A673 (cell line): Measurements from ENCODE around the gene FAM120B. TPM values are rescaled to one million over a fixed set of nuclear protein-coding genes. Genes with fewer than 3 reads are reported as not detected.

Experiments
- BruUV-seq: library from RNA; stranded (reverse); fragments of 400-500 nt; replicated peaks from 2 replicates; lab custom pipeline; 2021; lab: Mats Ljungman, UMichigan
- CTCF ChIA-PET: fragments of 300-600 bp; sonication (Branson Sonifier 250); formaldehyde crosslinking; loops from one replicate; lab custom pipeline; 2022; ENCODE audit warnings: antibody characterized with exemption; lab: Charles Lee
- POLR2A ChIA-PET: fragments of 300-600 bp; sonication (Branson Sonifier 250); formaldehyde crosslinking; loops from one replicate; lab custom pipeline; 2022; ENCODE audit warnings: antibody characterized with exemption; ENCODE audit not compliant: low non-redundant PET; lab: Charles Lee
- DNase-seq: peaks from one replicate; pipeline ENCODE4 v3.0.0-alpha.2; 2015; ENCODE audit warnings: low spot score
- H3K27ac ChIP-seq: fragments of 200-600 bp; sonication (generic); 2 replicates; pipeline ENCODE4 v1.5.1; 2016; ENCODE audit warnings: mixed run types, low read depth, mild to moderate bottlenecking, mixed read lengths, antibody characterized with exemption, low read length; ENCODE audit not compliant: poor library complexity, severe bottlenecking
- H3K27me3 ChIP-seq: fragments of 200-600 bp; sonication (generic); replicated peaks from 2 replicates; pipeline ENCODE4 v1.6.1; 2017; ENCODE audit warnings: mixed run types, low read depth, mild to moderate bottlenecking, mixed read lengths, antibody characterized with exemption, low read length; ENCODE audit not compliant: insufficient read depth, poor library complexity
- H3K36me3 ChIP-seq: fragments of 200-600 bp; sonication (generic); 2 replicates; pipeline ENCODE4 v1.6.1; 2016; ENCODE audit warnings: mixed run types, mild to moderate bottlenecking, mixed read lengths, antibody characterized with exemption, low read length; ENCODE audit not compliant: insufficient read depth, poor library complexity, severe bottlenecking
- H3K4me1 ChIP-seq: fragments of 200-600 bp; sonication (generic); 2 replicates; pipeline ENCODE4 v1.6.1; 2017; ENCODE audit warnings: mixed run types, mild to moderate bottlenecking, mixed read lengths, antibody characterized with exemption, low read length; ENCODE audit not compliant: insufficient read depth, poor library complexity, severe bottlenecking
- H3K4me3 ChIP-seq: fragments of 200-600 bp; sonication (generic); 2 replicates; pipeline ENCODE4 v1.5.1; 2016; ENCODE audit warnings: low read depth, mixed run types, mild to moderate bottlenecking, mixed read lengths, low read length; ENCODE audit not compliant: poor library complexity, severe bottlenecking
- H3K9me3 ChIP-seq: fragments of 200-600 bp; sonication (generic); 2 replicates; pipeline ENCODE4 v1.6.1; 2016; ENCODE audit warnings: mixed run types, low read depth, mild to moderate bottlenecking, mixed read lengths, antibody characterized with exemption, low read length; ENCODE audit not compliant: poor library complexity, severe bottlenecking
- EZH2 ChIP-seq: fragments of 200-600 bp; sonication (generic); IDR thresholded peaks from 2 replicates; pipeline ENCODE4 v1.6.1; 2017; ENCODE audit warnings: borderline replicate concordance, low read depth, mild to moderate bottlenecking, mixed read lengths, antibody characterized with exemption, low read length; ENCODE audit not compliant: poor library complexity, severe bottlenecking
- intact Hi-C: fragments of 100-400 bp; cut with micrococcal nuclease; formaldehyde crosslinking; loops from one replicate; pipeline ENCODE4 v1.10.0; 2022; ENCODE audit not compliant: unreplicated experiment
- total RNA-seq: library from RNA; stranded (reverse); gene quantifications from 2 replicates; pipeline ENCODE4 v1.2.3, GENCODE V29; 2021
- TF ChIP-seq, protein P1 (sequence below): fragments of 300-800, 200-600 bp; sonication (generic); conservative IDR thresholded peaks from 2 replicates; pipeline ENCODE4 v1.5.1; 2017; ENCODE audit warnings: low read depth, mild to moderate bottlenecking, antibody characterized with exemption, low read length, moderate library complexity, mixed read lengths

FAM120B gene
- total RNA-seq, 1 experiment from 2014 or later: 31.6 TPM

DNA sequence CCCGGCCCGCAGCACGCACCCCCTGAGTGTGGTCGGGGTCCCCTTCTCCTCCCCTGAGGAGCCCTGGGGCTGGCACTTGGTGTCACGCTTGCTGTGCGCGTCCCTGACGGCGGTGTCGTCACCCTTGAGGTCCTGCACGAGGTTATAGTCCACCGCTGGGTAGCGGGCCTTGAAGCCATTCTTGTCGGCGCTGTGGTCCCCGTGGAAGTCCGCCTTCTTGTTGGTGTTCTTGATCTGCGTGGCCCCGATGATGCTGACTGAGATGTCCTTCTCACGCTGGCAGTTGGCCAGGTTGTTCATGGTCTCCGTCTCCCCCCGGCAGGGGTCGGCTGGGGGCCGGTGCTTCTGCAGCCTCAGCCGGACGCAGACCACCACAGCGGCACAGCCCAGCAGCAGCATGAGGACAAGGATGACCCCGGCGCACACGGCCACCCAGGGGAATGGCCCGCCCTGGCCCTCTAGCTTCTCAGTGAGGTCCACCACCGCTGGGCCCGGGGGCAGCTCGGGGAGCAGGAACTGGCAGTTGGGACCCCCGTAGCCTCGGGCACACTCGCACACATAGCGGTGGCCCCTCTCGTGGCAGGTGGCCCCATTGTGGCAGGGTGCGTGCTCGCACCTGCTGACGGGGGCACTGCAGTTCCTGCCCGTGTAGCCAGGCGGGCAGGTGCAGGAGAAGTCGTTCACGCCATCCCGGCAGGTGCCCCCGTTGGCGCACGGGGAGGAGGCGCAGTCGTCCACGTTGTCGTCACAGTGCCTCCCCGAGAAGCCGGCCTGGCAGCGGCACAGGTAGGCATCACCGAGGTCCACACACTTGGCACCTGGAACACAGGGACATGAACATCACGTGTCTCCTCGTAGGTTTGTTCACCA lies 23.1 kb upstream of the FAM120B start:
- no peak overlapping the region for H3K27ac ChIP-seq
- ChIA-PET POLR2A (interaction anchor here (0.6 kb wide), 1 partner anchor 83 kb away, joined by 3 read pairs; no protein-coding TSS in a partner anchor), CTCF (no interaction called here)
- H3K4me3 ChIP-seq: no peak overlapping the region
- no peak for DNase-seq
- H3K9me3 ChIP-seq: no peaks in the 10 kb centered on the region
- intact Hi-C loops: no loop called here
- peaks cover 20% of the 10 kb centered on the region for H3K4me1 ChIP-seq
- TF ChIP-seq, protein P1, sequence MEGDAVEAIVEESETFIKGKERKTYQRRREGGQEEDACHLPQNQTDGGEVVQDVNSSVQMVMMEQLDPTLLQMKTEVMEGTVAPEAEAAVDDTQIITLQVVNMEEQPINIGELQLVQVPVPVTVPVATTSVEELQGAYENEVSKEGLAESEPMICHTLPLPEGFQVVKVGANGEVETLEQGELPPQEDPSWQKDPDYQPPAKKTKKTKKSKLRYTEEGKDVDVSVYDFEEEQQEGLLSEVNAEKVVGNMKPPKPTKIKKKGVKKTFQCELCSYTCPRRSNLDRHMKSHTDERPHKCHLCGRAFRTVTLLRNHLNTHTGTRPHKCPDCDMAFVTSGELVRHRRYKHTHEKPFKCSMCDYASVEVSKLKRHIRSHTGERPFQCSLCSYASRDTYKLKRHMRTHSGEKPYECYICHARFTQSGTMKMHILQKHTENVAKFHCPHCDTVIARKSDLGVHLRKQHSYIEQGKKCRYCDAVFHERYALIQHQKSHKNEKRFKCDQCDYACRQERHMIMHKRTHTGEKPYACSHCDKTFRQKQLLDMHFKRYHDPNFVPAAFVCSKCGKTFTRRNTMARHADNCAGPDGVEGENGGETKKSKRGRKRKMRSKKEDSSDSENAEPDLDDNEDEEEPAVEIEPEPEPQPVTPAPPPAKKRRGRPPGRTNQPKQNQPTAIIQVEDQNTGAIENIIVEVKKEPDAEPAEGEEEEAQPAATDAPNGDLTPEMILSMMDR: no peak
- no peaks in the 10 kb centered on the region for H3K36me3 ChIP-seq
- peaks cover 6% of the 10 kb centered on the region for H3K27me3 ChIP-seq
- no TSS peak for BruUV-seq

DNA sequence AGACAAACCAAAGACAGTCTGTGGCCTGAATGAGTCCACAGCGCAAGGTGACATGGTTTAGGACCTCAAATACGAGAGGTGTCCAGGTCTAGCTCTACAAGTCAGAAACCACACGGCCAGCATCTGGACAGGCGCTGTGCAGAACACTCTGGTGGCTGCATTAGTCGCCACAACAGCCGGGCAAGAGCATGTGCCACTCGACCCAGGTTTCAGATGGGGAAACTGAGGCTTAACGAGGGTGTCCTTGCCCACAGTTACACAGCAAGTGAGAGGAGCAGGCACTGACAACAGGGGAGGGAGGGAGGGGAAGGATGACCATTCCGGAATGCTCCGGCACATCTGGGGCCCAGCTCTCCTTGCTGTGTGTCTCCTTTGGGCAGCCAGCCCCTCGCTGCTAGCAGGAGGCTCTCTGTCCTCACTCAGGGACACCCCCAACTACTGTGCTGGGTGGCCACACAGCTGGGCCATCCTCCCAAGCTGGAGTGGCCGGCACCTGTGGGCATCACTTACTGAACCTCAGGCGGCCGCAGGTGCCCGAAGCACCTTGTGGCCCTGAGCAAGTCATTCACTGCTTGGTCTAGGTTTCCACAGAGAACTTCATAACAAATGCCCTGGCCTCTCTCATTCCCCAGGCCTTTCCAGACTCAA lies 22.3 kb upstream of the FAM120B start:
- no peak for DNase-seq
- intact Hi-C loops: no loop called here
- TF ChIP-seq EZH2: no peak
- TF ChIP-seq, protein P1: no peak
- POLR2A ChIA-PET: interaction anchor here (0.6 kb wide), 1 partner anchor 82 kb away, joined by 3 read pairs; no protein-coding TSS in a partner anchor
- no peaks in the 10 kb centered on the region for H3K36me3 ChIP-seq
- peaks cover 20% of the 10 kb centered on the region for H3K4me1 ChIP-seq
- no peak overlapping the region for H3K4me3 ChIP-seq
- H3K9me3 ChIP-seq: no peaks in the 10 kb centered on the region
- no peak overlapping the region for H3K27ac ChIP-seq
- BruUV-seq: no TSS peak
- H3K27me3 ChIP-seq: peaks cover 14% of the 10 kb centered on the region
- CTCF ChIA-PET: no interaction called here

DNA sequence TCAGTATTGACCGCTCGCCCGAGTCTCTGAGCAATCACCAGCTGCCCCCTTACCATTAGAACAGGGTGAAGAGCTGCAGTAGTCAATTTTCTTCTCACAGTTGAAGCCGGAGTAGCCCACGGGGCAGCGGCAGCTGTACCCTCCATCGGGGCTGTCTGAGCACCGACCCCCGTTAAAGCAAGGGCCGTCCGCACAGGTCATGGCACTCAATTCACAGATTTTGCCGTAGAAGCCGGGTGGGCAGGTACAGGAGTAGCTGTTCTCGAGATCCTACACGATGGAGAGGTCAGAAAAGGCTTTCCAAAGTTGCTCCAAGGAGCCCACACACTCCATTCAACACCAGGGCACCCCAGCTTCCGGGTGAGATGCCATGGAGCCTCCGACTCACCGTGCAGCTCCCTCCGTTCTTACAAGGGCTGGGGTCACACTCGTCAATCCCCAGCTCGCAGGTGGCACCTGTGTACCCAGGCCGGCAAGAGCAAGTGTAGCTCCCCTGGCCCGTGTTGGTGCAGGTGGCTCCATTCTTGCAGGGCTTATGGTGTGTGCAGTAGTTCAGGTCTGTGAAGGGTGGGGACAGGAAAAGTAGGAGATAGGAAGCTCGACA lies 21.6 kb upstream of the FAM120B start:
- Histone ChIP-seq H3K36me3 (no peaks in the 10 kb centered on the region), H3K9me3 (no peaks in the 10 kb centered on the region), H3K27me3 (peaks cover 21% of the 10 kb centered on the region), H3K4me3 (no peak overlapping the region), H3K4me1 (peaks cover 16% of the 10 kb centered on the region), H3K27ac (no peak overlapping the region)
- CTCF ChIA-PET: no interaction called here
- POLR2A ChIA-PET: no interaction called here
- no TSS peak for BruUV-seq
- no peak for DNase-seq
- intact Hi-C loops: no loop called here
- no peak for TF ChIP-seq EZH2
- TF ChIP-seq, protein P1: no peak
